GM21360 (cell line): ENCODE results near the gene TEX35.
"Not testable (repeated sequence)": the region's sequence is repeated elsewhere in the genome, so short reads cannot be mapped to it uniquely, and the experiment has no call there.

Experiments
- ATAC-seq: cut with Tn5 transposase; IDR thresholded peaks from one replicate; pipeline ENCODE4 v1.9.1; 2021; ENCODE audit warnings: mild to moderate bottlenecking, moderate library complexity; ENCODE audit not compliant: unreplicated experiment

The TEX35 gene

DNA sequence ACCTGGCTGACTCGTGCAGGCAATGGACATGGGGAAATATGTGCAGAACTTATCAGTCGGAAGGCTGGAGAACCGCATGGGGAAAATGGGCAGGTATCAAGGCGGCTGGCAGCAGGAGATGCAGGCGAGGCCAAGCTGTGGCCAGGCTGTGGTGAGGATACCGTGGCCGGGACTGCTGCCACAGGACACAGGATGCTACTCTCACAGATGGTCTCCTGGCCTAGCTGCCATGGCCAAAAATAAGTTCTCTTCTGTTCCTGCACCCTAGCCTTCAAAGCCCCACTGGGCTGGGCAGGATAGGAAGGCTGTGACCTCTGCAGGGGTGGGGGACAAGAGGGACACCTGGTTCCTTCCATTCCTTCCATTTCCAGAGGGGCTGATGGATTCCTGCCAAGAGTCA, 26.4 kb downstream of the TEX35 start:
- no peak for ATAC-seq

GRCh38 chr1:178540204-178540603, 27.3 kb downstream of the TEX35 start:
- no peak for ATAC-seq

DNA sequence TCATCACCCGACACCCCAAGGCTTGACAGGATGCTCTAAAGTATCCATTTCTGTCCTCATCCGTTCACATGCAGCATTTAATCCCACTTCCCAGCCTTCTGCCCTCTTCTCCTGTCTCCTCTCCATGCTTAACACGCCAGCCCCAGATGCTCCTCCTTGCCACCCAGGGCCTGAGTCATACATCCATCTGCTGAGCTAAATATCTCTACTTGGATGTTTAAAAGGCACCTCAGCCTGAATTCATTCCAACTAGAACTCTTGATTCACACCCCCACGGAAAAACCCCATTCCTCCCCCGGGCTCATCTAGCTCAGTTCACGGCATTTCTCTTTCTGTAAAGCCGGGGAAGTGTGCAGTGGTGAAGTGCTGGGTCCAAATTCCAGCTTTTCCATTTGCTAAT, 27.7 kb downstream of the TEX35 start:
- no peak for ATAC-seq

DNA sequence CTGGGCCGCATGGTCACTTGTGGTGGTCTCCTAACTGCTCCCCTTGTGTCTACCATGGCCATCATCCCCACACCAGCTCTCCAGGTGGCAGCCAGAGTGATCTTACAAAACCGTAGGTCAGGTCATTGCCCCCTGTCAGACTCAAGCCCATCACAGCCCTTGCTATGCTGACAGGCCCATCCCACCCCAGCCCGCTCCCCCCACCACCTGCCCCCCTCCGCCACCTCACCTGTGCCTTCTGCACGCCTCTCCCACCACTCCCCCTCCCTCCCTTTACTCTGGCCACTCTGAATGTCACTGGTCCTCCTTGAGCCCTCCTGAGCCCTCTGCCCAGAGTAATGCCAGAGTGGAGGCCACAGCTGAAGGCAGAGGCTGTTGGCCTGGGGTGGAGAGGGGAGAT, 28.5 kb downstream of the TEX35 start:
- no peak for ATAC-seq

- peak; percentile 42 for ATAC-seq
These were observed 29.1 kb downstream of the TEX35 start for GRCh38 chr1:178541829-178542553.

DNA sequence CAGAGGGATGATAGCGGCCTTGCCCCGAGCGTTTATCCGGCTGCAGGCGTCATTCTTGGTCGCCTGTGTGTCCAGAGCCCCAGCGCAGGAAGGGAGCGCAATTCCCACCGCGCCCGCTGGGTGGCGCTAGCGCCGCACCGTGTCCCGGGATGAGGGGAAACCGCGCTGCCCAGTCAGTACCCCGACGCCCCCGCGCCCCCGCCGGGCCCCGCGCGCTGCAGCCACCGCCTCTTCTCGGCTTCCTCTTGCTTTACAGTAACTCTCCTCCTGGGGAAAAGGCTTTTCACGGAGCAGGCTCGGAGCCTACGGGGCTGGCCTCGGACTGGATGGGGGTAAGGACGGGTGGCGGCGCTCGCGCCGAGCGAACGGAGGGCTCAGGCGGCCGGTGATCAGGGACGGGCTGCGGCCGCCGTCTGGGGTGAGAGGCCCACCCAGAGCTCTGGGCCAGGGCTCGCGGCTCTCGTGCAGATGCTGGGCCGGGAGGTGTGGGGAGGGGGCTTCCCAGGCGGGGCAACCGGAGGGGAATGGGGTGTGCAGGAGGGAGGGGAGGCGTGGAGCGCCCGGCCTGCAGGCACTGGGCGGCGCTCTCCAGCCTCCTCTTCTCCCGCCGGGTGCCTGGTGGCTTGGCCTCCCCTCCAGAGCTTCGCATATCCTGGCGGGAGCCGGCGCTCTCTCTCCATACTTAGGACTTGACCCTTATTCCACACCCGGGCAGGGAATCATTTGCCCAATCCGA, 29.8 kb downstream of the TEX35 start:
- peak; percentile 78 for ATAC-seq

GRCh38 chr1:178543290-178543607, 30.3 kb downstream of the TEX35 start:
- peak; percentile 27 for ATAC-seq

DNA sequence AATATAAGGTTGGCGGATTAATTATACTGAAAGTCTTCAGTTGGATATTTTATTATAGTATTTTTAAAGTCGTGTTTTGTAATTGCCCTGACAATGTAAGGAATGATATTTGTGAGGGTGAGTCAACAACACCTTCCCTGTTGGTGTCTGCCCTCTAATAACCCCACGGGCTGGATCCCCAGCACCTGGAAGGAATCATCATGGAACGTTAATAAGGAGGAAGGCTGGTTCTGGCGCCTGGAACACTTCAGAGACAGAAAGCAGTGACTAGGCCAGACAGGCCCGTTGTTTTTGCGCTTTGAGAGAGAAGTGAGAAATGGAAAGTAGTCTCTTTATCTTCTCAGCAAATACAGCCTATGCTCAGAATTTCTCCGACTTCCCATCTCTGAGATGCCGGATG, 31.6 kb downstream of the TEX35 start:
- ATAC-seq, result no peak

DNA sequence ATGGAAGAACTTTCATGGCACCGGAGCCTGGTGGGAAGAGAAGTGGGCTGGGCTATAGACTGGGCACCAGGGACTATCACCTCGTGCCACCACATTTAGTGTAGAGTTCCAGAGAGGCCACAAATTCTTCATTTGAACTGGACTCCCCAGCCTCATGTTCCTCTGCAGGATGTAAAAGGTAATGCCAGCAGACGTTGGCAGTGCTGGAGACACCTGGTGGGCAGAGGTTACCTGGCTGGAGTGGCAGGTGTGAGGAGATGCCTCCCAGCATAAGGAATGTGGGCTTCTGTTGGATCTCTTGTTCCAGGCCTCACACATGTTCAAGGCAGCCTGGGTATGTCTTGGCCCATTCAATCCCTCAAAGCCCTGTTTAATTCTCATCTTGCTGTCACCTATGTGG, 35.2 kb downstream of the TEX35 start:
- ATAC-seq, result no peak

DNA sequence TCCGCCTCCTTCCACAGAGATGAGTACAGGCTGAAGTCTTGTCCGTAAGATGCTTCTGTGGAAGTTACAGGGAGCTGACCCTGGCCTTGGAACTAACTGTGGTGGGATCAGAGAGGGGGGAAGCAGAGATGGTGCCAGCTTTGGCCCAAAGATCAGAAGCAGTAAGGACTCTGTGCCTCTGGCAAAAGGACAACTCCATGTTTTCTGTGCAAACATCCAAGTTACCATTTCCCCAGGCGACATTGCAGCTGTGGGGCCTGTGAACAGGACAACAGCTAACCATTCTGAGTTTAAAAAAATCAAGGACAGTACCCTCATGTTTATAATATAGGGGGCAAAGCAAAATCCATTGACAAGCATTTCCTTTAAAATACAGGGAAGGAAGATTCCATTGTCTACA, 38.4 kb downstream of the TEX35 start:
- no peak for ATAC-seq

GRCh38 chr1:178551940-178552339, 39.0 kb downstream of the TEX35 start:
- no peak for ATAC-seq

- ATAC-seq, result no peak
These were observed 39.9 kb downstream of the TEX35 start for GRCh38 chr1:178552856-178553255.

- ATAC-seq, result not testable (repeated sequence)
These were observed 41.4 kb downstream of the TEX35 start for GRCh38 chr1:178554351-178554750.

GRCh38 chr1:178555613-178556012, 42.7 kb downstream of the TEX35 start:
- not testable (repeated sequence) for ATAC-seq

DNA sequence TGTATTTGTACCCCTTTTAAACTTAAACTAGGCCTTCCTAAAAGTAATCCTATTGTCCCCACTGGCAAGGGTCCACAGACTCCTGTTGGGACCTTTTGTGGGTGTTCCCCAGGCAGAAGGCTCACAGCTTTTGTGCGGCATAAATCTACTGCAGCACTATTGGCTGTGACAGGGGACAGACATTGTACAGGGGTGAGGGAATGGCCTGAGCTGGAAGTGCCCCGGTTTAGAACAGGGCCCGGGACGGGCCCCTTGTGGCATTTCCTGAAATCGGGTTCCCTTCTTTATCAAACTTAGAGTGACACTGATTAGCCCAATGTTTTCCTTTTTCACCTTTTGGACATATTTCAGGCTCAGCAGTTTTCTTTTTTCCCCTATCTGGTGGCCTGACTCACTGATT, 45.9 kb downstream of the TEX35 start:
- ATAC-seq, result not testable (repeated sequence)

GRCh38 chr1:178560871-178561376, 48.0 kb downstream of the TEX35 start:
- ATAC-seq, result no peak

- ATAC-seq, result no peak
These were observed 50.4 kb downstream of the TEX35 start for GRCh38 chr1:178563099-178563820.

- ATAC-seq, result no peak
These were observed 51.3 kb downstream of the TEX35 start for GRCh38 chr1:178564086-178564782.

GRCh38 chr1:178564783-178565180, 51.9 kb downstream of the TEX35 start:
- ATAC-seq, result no peak

DNA sequence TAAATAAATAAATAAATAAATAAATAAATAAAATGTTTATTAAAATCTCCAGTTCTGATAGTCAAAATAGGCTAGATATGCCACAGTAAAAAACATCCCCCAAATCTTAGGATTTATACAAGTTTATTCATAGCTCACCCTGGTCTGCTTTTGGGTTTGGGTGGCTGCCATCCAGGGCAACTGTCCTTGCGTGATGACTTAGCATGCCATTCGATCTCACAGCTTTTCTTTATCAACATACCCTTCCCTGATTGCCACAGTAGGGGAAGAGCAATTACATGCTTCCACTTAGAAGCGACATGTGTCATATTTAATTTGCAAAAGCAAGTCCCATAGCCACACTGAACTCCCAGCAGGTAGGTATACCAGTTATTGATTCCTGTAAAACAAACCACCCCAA, 52.7 kb downstream of the TEX35 start:
- ATAC-seq, result no peak

DNA sequence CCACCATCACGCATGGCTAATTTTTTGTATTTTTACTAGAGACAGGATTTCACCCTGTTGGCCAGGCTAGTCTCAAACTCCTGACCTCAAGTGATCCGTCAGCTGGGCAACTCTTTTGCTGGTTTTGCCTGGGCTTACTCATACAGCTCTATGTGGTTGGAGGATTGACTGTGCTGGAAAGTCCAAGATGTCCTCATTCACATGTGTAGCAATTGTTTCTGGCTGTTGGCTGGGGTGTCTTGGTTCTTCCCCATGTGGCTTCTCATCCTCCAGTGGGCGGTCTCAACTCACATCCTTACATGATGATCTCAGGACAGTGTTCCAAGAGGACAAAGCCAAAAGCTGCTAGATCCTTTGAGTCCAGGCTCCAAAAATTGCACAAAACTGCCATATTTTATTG, 53.3 kb downstream of the TEX35 start:
- ATAC-seq, result peak; percentile 89
